H1 (cell line): ENCODE measurements around the gene BTBD10. TPM values are rescaled to one million over a fixed set of nuclear protein-coding genes. Genes with fewer than 3 reads are reported as not detected.

Experiments used
- CTCF ChIA-PET: fragments of 300-600 bp; sonication (Branson Sonifier 250); formaldehyde crosslinking; loops from one replicate; lab custom pipeline; 2021; ENCODE audit not compliant: partially characterized antibody; lab: Charles Lee
- POLR2A ChIA-PET: fragments of 300-600 bp; sonication (Branson Sonifier 250); formaldehyde crosslinking; loops from one replicate; lab custom pipeline; 2021; ENCODE audit warnings: inconsistent platforms; ENCODE audit not compliant: partially characterized antibody; lab: Charles Lee
- DNase-seq, 2 experiments: peaks; one replicate each; pipeline versions ENCODE4 v3.0.0 to v3.0.0-alpha.2; 2010 to 2022; ENCODE audit warnings: low spot score in 2 of 2, low read depth in 1 of 2, mixed read lengths in 1 of 2
- FAIRE-seq: peaks from 2 replicates; lab custom pipeline; 2011; peaks lifted over from hg19 to GRCh38; lab: Jason Lieb, UNC
- H2AFZ ChIP-seq: 2 replicates; pipeline ENCODE4 v1.8.1; 2012; ENCODE audit warnings: low read length, inconsistent platforms
- H2AK5ac ChIP-seq: 2 replicates; pipeline ENCODE4 v1.6.1; 2013; ENCODE audit warnings: low read depth, low read length
- H2BK120ac ChIP-seq: replicated peaks from 2 replicates; pipeline ENCODE3; 2013; ENCODE audit warnings: low read depth, low read length, inconsistent platforms
- H2BK12ac ChIP-seq: 2 replicates; pipeline ENCODE4 v1.6.1; 2013; ENCODE audit warnings: low read depth, low read length
- H2BK15ac ChIP-seq: 2 replicates; pipeline ENCODE4 v1.6.1; 2013; ENCODE audit warnings: low read length
- H2BK20ac ChIP-seq: 2 replicates; pipeline ENCODE4 v1.6.1; 2013; ENCODE audit warnings: low read length
- H2BK5ac ChIP-seq: 2 replicates; pipeline ENCODE4 v1.6.1; 2013; ENCODE audit warnings: low read depth, low read length
- H3K14ac ChIP-seq: 2 replicates; pipeline ENCODE4 v1.6.1; 2013; ENCODE audit warnings: inconsistent platforms; ENCODE audit not compliant: insufficient read length
- H3K18ac ChIP-seq: 2 replicates; pipeline ENCODE4 v1.6.1; 2013; ENCODE audit warnings: low read length; ENCODE audit errors: extremely low read depth
- H3K23ac ChIP-seq: 2 replicates; pipeline ENCODE4 v1.6.1; 2013; ENCODE audit warnings: inconsistent platforms; ENCODE audit not compliant: insufficient read length
- H3K23me2 ChIP-seq: 2 replicates; pipeline ENCODE4 v1.6.1; 2013; ENCODE audit warnings: low read depth, low read length
- H3K27ac ChIP-seq: 2 replicates; pipeline ENCODE4 v1.6.1; 2011; ENCODE audit warnings: low read depth, low read length, inconsistent platforms
- H3K27me3 ChIP-seq, 4 experiments: replicated peaks in 1 of 4; 1 replicate in 1 of 4; 2 replicates in 3 of 4; pipeline versions ENCODE4 v1.6.1 to v1.8.1; 2011 to 2013; ENCODE audit warnings: low read length in 3 of 4, mild to moderate bottlenecking in 3 of 4, inconsistent platforms in 2 of 4, mixed read lengths in 2 of 4, moderate library complexity in 1 of 4; ENCODE audit not compliant: control insufficient read depth in 3 of 4, insufficient read depth in 3 of 4; ENCODE audit errors: extremely low read depth in 1 of 4
- H3K36me3 ChIP-seq, 4 experiments: 2 replicates each; pipeline versions ENCODE4 v1.6.1 to v1.8.1; 2011 to 2013; ENCODE audit warnings: mild to moderate bottlenecking in 4 of 4, low read length in 3 of 4, moderate library complexity in 2 of 4, control low read depth in 1 of 4, inconsistent platforms in 1 of 4; ENCODE audit not compliant: insufficient read depth in 4 of 4, control insufficient read depth in 2 of 4
- H3K4ac ChIP-seq: replicated peaks from 2 replicates; pipeline ENCODE3; 2013; ENCODE audit warnings: low read length, low read depth, mixed read lengths, inconsistent platforms; ENCODE audit not compliant: insufficient read length
- H3K4me1 ChIP-seq, 4 experiments: replicated peaks in 1 of 4; 1 replicate in 1 of 4; 2 replicates in 3 of 4; pipeline versions ENCODE4 v1.6.1 to v1.8.1; 2011 to 2013; ENCODE audit warnings: low read length in 3 of 4, inconsistent platforms in 2 of 4, mixed read lengths in 1 of 4; ENCODE audit not compliant: insufficient read depth in 4 of 4, control insufficient read depth in 3 of 4
- H3K4me2 ChIP-seq, 2 experiments: 2 replicates each; pipeline versions ENCODE4 v1.6.1 to v1.8.1; 2011 to 2013; ENCODE audit warnings: low read depth in 2 of 2, low read length in 2 of 2, control low read depth in 1 of 2, inconsistent platforms in 1 of 2, mild to moderate bottlenecking in 1 of 2; ENCODE audit not compliant: insufficient read depth in 1 of 2
- H3K4me3 ChIP-seq, 4 experiments: fragments of 200-600, 300-600 bp in 1 of 4; sonication (generic), shearing (Covaris generic), sonication (Bioruptor Twin) in 1 of 4; 2 replicates each; pipeline versions ENCODE4 v1.5.1 to v1.8.1; 2011 to 2016; ENCODE audit warnings: low read length in 4 of 4, low read depth in 3 of 4, control low read depth in 2 of 4, inconsistent platforms in 2 of 4, mild to moderate bottlenecking in 2 of 4, mixed read lengths in 1 of 4, moderate library complexity in 1 of 4; ENCODE audit not compliant: insufficient read depth in 2 of 4; ENCODE audit errors: extremely low read depth in 1 of 4
- H3K56ac ChIP-seq: replicated peaks from 2 replicates; pipeline ENCODE3; 2013; ENCODE audit warnings: low read depth, mild to moderate bottlenecking, mixed read lengths, low read length, inconsistent platforms; ENCODE audit not compliant: insufficient read length
- H3K79me1 ChIP-seq: 2 replicates; pipeline ENCODE4 v1.6.1; 2013; ENCODE audit warnings: low read depth, low read length, control low read depth
- H3K79me2 ChIP-seq, 2 experiments: 2 replicates each; pipeline versions ENCODE4 v1.6.1 to v1.8.1; 2012 to 2013; ENCODE audit warnings: low read length in 2 of 2, mild to moderate bottlenecking in 2 of 2, inconsistent platforms in 1 of 2; ENCODE audit not compliant: insufficient read depth in 2 of 2, control insufficient read depth in 1 of 2
- H3K9ac ChIP-seq, 4 experiments: replicated peaks in 1 of 4; 1 replicate in 1 of 4; 2 replicates in 3 of 4; pipeline versions ENCODE4 v1.6.1 to v1.8.1; 2011 to 2013; ENCODE audit warnings: low read depth in 3 of 4, low read length in 3 of 4, control low read depth in 2 of 4, mild to moderate bottlenecking in 2 of 4, moderate library complexity in 2 of 4, inconsistent platforms in 1 of 4; ENCODE audit errors: extremely low read depth in 1 of 4
- H3K9me3 ChIP-seq, 2 experiments: 2 replicates each; pipeline versions ENCODE4 v1.6.1 to v1.8.1; 2012 to 2013; ENCODE audit warnings: mild to moderate bottlenecking in 2 of 2, moderate library complexity in 2 of 2, control low read depth in 1 of 2, inconsistent platforms in 1 of 2, low read depth in 1 of 2, low read length in 1 of 2, mixed read lengths in 1 of 2; ENCODE audit not compliant: insufficient read depth in 2 of 2
- H4K20me1 ChIP-seq, 2 experiments: replicated peaks in 1 of 2; 2 replicates each; pipeline versions ENCODE3 to v1.8.1; 2011 to 2013; ENCODE audit warnings: inconsistent platforms in 2 of 2, low read length in 2 of 2, mild to moderate bottlenecking in 1 of 2; ENCODE audit not compliant: insufficient read depth in 2 of 2, control insufficient read depth in 1 of 2
- H4K5ac ChIP-seq: 2 replicates; pipeline ENCODE4 v1.6.1; 2013; ENCODE audit warnings: low read length, low read depth, mixed read lengths, inconsistent platforms; ENCODE audit not compliant: insufficient read length
- H4K8ac ChIP-seq: 2 replicates; pipeline ENCODE4 v1.8.0; 2013; ENCODE audit warnings: mild to moderate bottlenecking, moderate library complexity, low read length, inconsistent platforms; ENCODE audit not compliant: insufficient read depth; ENCODE audit errors: extremely low read depth
- H4K91ac ChIP-seq: replicated peaks from 2 replicates; pipeline ENCODE3; 2013; ENCODE audit warnings: low read length, mixed read lengths, inconsistent platforms; ENCODE audit not compliant: insufficient read length
- ATF2 ChIP-seq: IDR thresholded peaks from 2 replicates; pipeline ENCODE4 v1.6.1; 2012; ENCODE audit warnings: low read length, inconsistent platforms
- CBX8 ChIP-seq: fragments of 300-800, 300-1000 bp; sonication (generic); IDR thresholded peaks from 2 replicates; pipeline ENCODE4 v1.7.1; 2016; ENCODE audit warnings: low read depth, low read length, borderline replicate concordance
- CEBPB ChIP-seq: IDR thresholded peaks from 2 replicates; pipeline ENCODE4 v1.6.1; 2012; ENCODE audit warnings: low read depth, low read length
- KDM1A ChIP-seq: fragments of 200-600, 300-600 bp; sonication (generic); IDR thresholded peaks from 2 replicates; pipeline ENCODE4 v1.7.1; 2016; ENCODE audit warnings: mild to moderate bottlenecking, low read length, borderline replicate concordance
- RAD21 ChIP-seq, 2 experiments: IDR thresholded peaks in 1 of 2; conservative IDR thresholded peaks in 1 of 2; 2 replicates each; pipeline ENCODE4 v1.6.1; 2011; ENCODE audit warnings: low read depth in 2 of 2, low read length in 2 of 2, improper control_type of control experiment in 1 of 2, inconsistent platforms in 1 of 2, mild to moderate bottlenecking in 1 of 2, moderate library complexity in 1 of 2
- RBBP5 ChIP-seq: IDR thresholded peaks from 2 replicates; pipeline ENCODE4 v1.7.1; 2012; ENCODE audit warnings: low read depth, mild to moderate bottlenecking, inconsistent platforms, low read length, moderate library complexity, borderline replicate concordance
- TAF1 ChIP-seq: IDR thresholded peaks from 2 replicates; pipeline ENCODE4 v1.6.1; 2011; ENCODE audit warnings: mild to moderate bottlenecking, low read depth, low read length
- YY1 ChIP-seq: IDR thresholded peaks from 2 replicates; pipeline ENCODE4 v1.6.1; 2011; ENCODE audit warnings: low read depth, mild to moderate bottlenecking, low read length
- WGBS, 2 experiments: shearing (Covaris generic) in 1 of 2; methylation state at CpG; one replicate each; pipeline versions ENCODE4 v1.1.6 to v1.1.7; 2013 to 2015; ENCODE audit warnings: low lambda C conversion rate in 2 of 2, mixed read lengths in 2 of 2, inconsistent platforms in 1 of 2, low coverage in 1 of 2, missing lambda C conversion rate in 1 of 2; ENCODE audit not compliant: insufficient replicate concordance in 2 of 2, insufficient coverage in 1 of 2, insufficient read length in 1 of 2; ENCODE audit errors: extremely low coverage in 1 of 2, missing lambda C conversion rate in 1 of 2; 5-methylcytosine and 5-hydroxymethylcytosine counted together
- polyA plus RNA-seq, 7 experiments: library from polyadenylated mRNA; depleted of rRNA in 3 of 7; stranded (reverse) in 5 of 7; unstranded in 2 of 7; fragments of >200 nt in 5 of 7; fragments of 200-250 nt in 2 of 7; gene quantifications; 1 replicate in 5 of 7; 2 replicates in 1 of 7; 4 replicates in 1 of 7; pipeline versions ENCODE4 v1.2.1 to v1.2.3, GENCODE V29; 2011 to 2013; ENCODE audit warnings: missing spikeins in 2 of 7, mixed read lengths in 2 of 7
- total RNA-seq: library from RNA; stranded (reverse); fragmentation: NEBNext Ultra II Directional; extraction: Animal tissue kit (Norgen Biotek cat#: 25700); gene quantifications from 2 replicates; pipeline ENCODE4 v1.2.1, GENCODE V29; 2021
- TF ChIP-seq, protein P1 (sequence below), 3 experiments: IDR thresholded peaks; 1 replicate in 2 of 3; 2 replicates in 1 of 3; pipeline versions ENCODE4 v1.5.1 to v1.6.1; 2011; ENCODE audit warnings: low read length in 3 of 3, mild to moderate bottlenecking in 3 of 3, inconsistent platforms in 2 of 3, low read depth in 1 of 3, moderate library complexity in 1 of 3; ENCODE audit not compliant: insufficient read depth in 1 of 3; ENCODE audit errors: control extremely low read depth in 1 of 3

BTBD10 gene
- total and polyA plus RNA-seq, 2 of the 8 experiments (the other 6 are each of a cell fraction or from before 2014, with no cell fraction given), result 13.8 to 22.2 TPM

DNA sequence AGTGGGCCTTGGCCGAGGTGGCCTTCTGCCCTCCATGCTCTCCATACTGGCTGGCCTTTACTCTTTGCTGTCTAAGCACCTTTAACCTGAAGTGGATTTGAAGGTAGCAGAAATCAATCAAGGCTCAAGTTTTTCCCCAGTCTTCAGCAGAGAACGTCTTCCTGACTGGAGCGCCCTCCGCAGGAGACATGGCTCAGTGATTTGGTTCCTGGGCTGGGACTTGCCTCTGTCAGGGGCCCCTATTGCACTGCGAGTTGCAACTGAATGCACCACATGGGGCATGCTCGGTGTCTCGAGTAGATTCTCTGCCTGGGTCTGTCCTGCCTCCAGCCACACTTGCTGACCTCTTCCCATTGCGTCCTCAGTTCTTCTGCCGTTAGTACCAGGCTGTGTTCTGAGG lies 105.8 kb downstream of the BTBD10 start:
- ChIA-PET CTCF (interaction anchor here (0.6 to 14.6 kb wide), 10 partner anchors 9 to 165 kb away, joined by 3 to 129 read pairs (median 3); no protein-coding TSS in a partner anchor), POLR2A (interaction anchor here (1.1 kb wide), 1 partner anchor 147 kb away, joined by 3 read pairs; no protein-coding TSS in a partner anchor)
- H2BK20ac ChIP-seq, result no peak overlapping the region
- no peaks in the 10 kb centered on the region for H3K79me1 ChIP-seq
- no peak overlapping the region for H4K91ac ChIP-seq
- no peak overlapping the region for H3K4me2 ChIP-seq
- WGBS, 2 experiments, result 80% methylated on average over 9 of the region's 9 CpGs; no CpG with 5 or more reads in 1 of the 2 experiments
- H3K36me3 ChIP-seq, result no peaks in the 10 kb centered on the region
- no peak overlapping the region for H3K18ac ChIP-seq
- H3K9ac ChIP-seq, result no peak overlapping the region
- FAIRE-seq (no peak), DNase-seq (peak in 1 of 2 experiments; percentile 64)
- no peak overlapping the region for H3K56ac ChIP-seq
- H3K79me2 ChIP-seq, result no peaks in the 10 kb centered on the region
- no peak overlapping the region for H3K4ac ChIP-seq
- no peak overlapping the region for H3K23ac ChIP-seq
- H3K14ac ChIP-seq, result no peak overlapping the region
- H3K4me3 ChIP-seq, result no peak overlapping the region
- H2BK5ac ChIP-seq, result 0 out of 2 replicates have a peak overlapping the region, but pooled peaks have one; percentile 45
- no peak overlapping the region for H4K5ac ChIP-seq
- H2AFZ ChIP-seq, result no peak overlapping the region
- H2BK12ac ChIP-seq, result no peak overlapping the region
- H4K8ac ChIP-seq, result no peak overlapping the region
- no peak overlapping the region for H2BK15ac ChIP-seq
- no peaks in the 10 kb centered on the region for H3K27me3 ChIP-seq
- H3K27ac ChIP-seq, result no peak overlapping the region
- H3K23me2 ChIP-seq, result no peaks in the 10 kb centered on the region
- no peaks in the 10 kb centered on the region for H4K20me1 ChIP-seq
- H3K9me3 ChIP-seq, result no peaks in the 10 kb centered on the region
- no peak overlapping the region for H2AK5ac ChIP-seq
- no peak overlapping the region for H2BK120ac ChIP-seq
- peaks cover 0 to 4% (median 0%) of the 10 kb centered on the region in 4 experiments; a peak in 2 of 7 replicates for H3K4me1 ChIP-seq
- TF ChIP-seq, protein P1, sequence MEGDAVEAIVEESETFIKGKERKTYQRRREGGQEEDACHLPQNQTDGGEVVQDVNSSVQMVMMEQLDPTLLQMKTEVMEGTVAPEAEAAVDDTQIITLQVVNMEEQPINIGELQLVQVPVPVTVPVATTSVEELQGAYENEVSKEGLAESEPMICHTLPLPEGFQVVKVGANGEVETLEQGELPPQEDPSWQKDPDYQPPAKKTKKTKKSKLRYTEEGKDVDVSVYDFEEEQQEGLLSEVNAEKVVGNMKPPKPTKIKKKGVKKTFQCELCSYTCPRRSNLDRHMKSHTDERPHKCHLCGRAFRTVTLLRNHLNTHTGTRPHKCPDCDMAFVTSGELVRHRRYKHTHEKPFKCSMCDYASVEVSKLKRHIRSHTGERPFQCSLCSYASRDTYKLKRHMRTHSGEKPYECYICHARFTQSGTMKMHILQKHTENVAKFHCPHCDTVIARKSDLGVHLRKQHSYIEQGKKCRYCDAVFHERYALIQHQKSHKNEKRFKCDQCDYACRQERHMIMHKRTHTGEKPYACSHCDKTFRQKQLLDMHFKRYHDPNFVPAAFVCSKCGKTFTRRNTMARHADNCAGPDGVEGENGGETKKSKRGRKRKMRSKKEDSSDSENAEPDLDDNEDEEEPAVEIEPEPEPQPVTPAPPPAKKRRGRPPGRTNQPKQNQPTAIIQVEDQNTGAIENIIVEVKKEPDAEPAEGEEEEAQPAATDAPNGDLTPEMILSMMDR (IDR thresholded peaks at IDR 0.05; ENCODE audit: control extremely low read depth in 1 of 3, insufficient read depth in 1 of 3, low read depth in 1 of 3, low read length in 3 of 3), result peak; percentile 49 to 66 (median 50); a peak in 3 of 4 replicates
- TF ChIP-seq RBBP5 (no peak), KDM1A (no peak), YY1 (no peak), CEBPB (no peak), RAD21 (IDR thresholded peaks at IDR 0.05 in 1 of 2, conservative IDR thresholded peaks at IDR 0.05 in 1 of 2; ENCODE audit: low read depth in 2 of 2, low read length in 2 of 2) (peak; percentile 49 to 51), TAF1 (no peak), ATF2 (no peak), CBX8 (no peak)
